Omental fat pad (tissue), 4 donors: ENCODE results near the gene RAB14. TPM values are rescaled to one million over a fixed set of nuclear protein-coding genes. Genes with fewer than 3 reads are reported as not detected.

ENCODE experiments used
- ATAC-seq: fragments of 150-250 bp; one replicate; pipeline ENCODE4 v1.9.1; 2016; ENCODE audit warnings: mild to moderate bottlenecking, moderate library complexity; ENCODE audit not compliant: low FRiP score
- DNase-seq: peaks from one replicate; pipeline ENCODE4 v3.0.0-alpha.2; 2019; ENCODE audit warnings: low spot score
- total RNA-seq, 4 donors: library from RNA; depleted of rRNA; stranded (reverse); fragments of >200 nt; gene quantifications; one replicate each; pipeline ENCODE4 v1.1.0, GENCODE V29; 2016
- TF ChIP-seq, protein P1 (sequence below), 3 donors: fragments of 450-650 bp; IDR thresholded peaks; one replicate each; pipeline ENCODE4 v1.5.1; 2016 to 2017; ENCODE audit warnings: antibody characterized with exemption in 3 of 3, mild to moderate bottlenecking in 3 of 3, moderate library complexity in 2 of 3

The RAB14 gene
- total RNA-seq, 4 donors from 2014 or later, result 31.0 to 44.8 (median 35.6) TPM

DNA sequence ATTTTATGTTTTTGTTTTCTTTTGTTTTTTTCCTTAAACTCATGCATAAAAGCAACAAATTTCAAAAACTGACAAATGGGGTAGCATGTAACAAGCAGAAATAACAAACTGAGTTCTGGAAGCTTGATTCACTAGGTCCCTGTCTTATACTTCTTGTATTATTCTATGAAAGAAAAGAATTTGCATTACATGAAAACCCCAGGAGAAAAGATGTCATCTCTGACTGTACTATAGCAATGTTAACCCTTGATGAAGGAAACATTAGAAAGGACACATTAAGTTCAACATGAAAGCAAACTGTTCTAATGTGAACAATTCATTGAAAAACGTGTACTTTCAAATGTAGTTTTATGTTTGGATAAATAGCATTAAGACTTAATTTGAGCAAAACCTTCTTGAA is 9.2 kb downstream of the RAB14 start:
- ATAC-seq, result no peak
- TF ChIP-seq, protein P1, sequence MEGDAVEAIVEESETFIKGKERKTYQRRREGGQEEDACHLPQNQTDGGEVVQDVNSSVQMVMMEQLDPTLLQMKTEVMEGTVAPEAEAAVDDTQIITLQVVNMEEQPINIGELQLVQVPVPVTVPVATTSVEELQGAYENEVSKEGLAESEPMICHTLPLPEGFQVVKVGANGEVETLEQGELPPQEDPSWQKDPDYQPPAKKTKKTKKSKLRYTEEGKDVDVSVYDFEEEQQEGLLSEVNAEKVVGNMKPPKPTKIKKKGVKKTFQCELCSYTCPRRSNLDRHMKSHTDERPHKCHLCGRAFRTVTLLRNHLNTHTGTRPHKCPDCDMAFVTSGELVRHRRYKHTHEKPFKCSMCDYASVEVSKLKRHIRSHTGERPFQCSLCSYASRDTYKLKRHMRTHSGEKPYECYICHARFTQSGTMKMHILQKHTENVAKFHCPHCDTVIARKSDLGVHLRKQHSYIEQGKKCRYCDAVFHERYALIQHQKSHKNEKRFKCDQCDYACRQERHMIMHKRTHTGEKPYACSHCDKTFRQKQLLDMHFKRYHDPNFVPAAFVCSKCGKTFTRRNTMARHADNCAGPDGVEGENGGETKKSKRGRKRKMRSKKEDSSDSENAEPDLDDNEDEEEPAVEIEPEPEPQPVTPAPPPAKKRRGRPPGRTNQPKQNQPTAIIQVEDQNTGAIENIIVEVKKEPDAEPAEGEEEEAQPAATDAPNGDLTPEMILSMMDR (IDR thresholded peaks at IDR 0.05), result no peak
- DNase-seq, result no peak

DNA sequence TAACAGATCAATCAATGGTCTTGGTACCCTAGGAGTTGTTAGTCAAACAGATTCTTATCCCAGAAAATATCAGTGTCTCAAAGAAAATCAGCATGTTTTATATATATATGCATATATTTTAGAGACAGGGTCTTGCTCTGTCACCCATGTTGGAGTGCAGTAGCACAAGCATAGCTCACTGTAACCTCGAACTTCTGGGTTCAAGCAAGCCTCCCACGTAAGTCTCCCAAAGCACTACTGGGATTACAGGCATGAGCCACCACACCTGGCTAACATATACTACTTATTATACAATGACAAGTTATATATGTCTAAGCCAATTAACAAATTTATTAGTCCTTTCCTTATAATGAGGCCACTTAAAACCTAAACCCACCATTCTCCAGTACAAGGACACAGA is 10.4 kb downstream of the RAB14 start:
- ATAC-seq (no peak), DNase-seq (no peak)
- TF ChIP-seq, protein P1 (IDR thresholded peaks at IDR 0.05), result no peak

DNA sequence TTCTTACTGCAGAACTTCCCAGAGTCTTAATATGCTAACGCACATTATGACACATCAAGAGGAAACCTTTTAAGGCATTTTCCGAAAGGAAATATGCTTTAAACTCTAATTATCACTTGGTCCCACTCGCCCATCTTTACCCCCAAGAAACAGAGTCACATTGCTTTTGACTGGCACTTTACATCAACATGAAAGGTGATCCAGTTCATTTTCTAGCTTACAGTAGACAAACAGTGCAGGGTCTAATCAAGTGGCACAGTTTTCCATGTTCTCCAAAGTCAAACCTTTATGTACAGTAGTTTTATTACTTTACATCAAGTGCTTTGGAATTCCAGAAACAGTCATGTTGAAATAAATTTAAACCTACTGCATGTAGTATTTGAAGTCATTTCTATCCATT is 12.0 kb downstream of the RAB14 start:
- DNase-seq (no peak), ATAC-seq (no peak)
- TF ChIP-seq, protein P1 (IDR thresholded peaks at IDR 0.05), result no peak

DNA sequence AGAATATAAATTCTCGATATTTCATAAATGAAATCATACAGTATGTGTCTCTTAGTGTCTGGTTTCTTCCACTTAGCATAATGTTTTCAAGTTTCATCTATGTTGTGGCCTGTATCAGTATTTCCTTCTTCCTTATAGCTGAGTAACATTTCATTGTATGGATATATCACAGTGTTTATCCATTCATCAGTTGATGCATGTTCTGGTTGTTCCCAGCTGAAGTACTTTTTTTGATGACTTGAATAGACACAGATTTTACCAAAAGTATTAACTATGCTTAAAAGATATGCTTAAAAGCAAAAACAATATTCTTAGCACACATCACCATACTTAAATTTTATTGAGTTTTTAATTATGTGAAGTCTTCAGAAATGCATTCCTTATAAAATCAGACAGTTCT is 12.7 kb downstream of the RAB14 start:
- no peak for ATAC-seq

DNA sequence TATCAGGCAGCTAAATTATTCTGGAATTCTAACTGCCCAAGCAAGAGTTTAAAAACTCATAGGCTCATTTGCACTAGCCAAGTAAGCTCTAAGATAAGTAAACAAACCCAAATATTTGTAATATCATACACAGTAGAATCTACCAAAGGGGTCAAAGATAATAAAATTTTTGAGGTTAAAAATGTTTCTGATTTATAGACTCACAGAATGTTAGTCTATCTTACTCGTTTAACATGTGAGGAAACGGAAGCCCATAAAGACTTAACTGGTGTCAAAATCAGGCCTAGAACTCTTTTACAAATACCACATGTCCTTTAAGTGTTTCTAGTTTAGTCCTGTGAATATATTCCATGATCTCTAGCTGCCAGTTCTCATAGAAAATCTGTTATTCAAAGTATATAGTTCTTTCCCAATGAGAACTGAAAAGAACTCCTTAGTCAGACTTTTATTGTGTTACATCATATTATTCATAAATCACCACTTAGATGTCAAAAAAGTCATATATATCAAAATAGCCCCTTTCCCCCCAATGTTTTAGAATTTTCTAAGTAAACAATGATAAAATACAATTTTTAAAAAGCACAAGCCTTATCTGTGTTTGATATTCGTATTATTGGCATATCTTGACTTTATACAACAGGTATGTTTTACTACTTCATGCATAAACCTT is 13.9 kb downstream of the RAB14 start:
- ATAC-seq, result no peak
- TF ChIP-seq, protein P1 (IDR thresholded peaks at IDR 0.05), result no peak

More for the DNA sequence above, 12.7 kb downstream of the RAB14 start:
- TF ChIP-seq, protein P1 (IDR thresholded peaks at IDR 0.05), result no peak
- DNase-seq, result no peak

DNA sequence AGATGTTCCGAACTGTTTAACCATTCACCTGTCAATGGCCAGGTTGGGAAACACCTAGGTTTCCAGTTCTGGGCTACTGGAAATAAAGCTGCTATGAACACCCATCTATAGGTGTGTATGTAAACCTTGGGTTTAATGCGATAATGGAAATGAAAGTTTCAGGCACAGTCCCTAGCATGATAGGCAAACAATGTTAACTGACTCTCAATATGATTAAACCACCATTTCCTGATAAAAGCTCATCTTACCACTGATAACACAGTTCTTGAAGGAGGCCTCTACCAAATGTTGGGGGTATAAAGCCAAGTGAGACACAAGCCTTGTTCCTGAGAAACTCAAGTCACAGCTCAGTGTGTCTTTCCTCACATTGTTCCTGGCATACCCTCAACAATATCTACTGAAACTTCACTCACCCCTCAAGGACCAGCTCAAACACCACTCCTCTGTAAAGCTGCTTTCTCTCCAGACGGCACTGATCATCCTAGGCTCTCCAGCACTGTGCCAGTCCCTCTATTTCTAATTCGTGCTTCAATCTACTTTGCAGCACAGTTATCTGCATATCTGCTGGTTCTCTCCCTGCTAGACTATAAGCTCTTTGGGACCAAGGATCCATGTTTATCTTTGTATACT is 15.8 kb downstream of the RAB14 start:
- TF ChIP-seq, protein P1 (IDR thresholded peaks at IDR 0.05), result no peak
- DNase-seq (no peak), ATAC-seq (no peak)

More for the DNA sequence above, 13.9 kb downstream of the RAB14 start:
- no peak for DNase-seq
